WTC11 (cell line): ENCODE measurements around the gene PLTP. TPM values are rescaled to one million over a fixed set of nuclear protein-coding genes. Genes with fewer than 3 reads are reported as not detected.

Source experiments
- ATAC-seq: fragments of 200-7000 bp; cut with Tn5 transposase; 2 replicates; pipeline ENCODE4 v1.10.0; 2021; ENCODE audit warnings: mild to moderate bottlenecking, moderate library complexity
- CTCF ChIA-PET: fragments of 300-600 bp; sonication (Branson Sonifier 250); formaldehyde crosslinking; loops from one replicate; lab custom pipeline; 2021; ENCODE audit warnings: antibody characterized with exemption; lab: Charles Lee
- POLR2A ChIA-PET: fragments of 350-600 bp; sonication (Branson Sonifier 250); formaldehyde crosslinking; loops from one replicate; lab custom pipeline; 2021; ENCODE audit warnings: antibody characterized with exemption; lab: Charles Lee
- DNase-seq: peaks from one replicate; pipeline ENCODE4 v3.0.0; 2021; ENCODE audit warnings: low spot score
- H3K27ac Mint-ChIP-seq: 2 replicates; pipeline ENCODE4 v1.8.0; 2021; ENCODE audit warnings: mixed read lengths
- H3K27me3 Mint-ChIP-seq: 2 replicates; pipeline ENCODE4 v1.8.0; 2021; ENCODE audit warnings: low read depth, mild to moderate bottlenecking, moderate library complexity, mixed read lengths
- H3K36me3 Mint-ChIP-seq: 2 replicates; pipeline ENCODE4 v1.8.0; 2021; ENCODE audit warnings: mixed read lengths
- H3K4me1 Mint-ChIP-seq: 2 replicates; pipeline ENCODE4 v1.8.0; 2022; ENCODE audit warnings: mixed read lengths
- H3K4me3 Mint-ChIP-seq: 2 replicates; pipeline ENCODE4 v1.8.0; 2021; ENCODE audit warnings: mild to moderate bottlenecking, moderate library complexity, mixed read lengths
- H3K9me3 Mint-ChIP-seq: 2 replicates; pipeline ENCODE4 v1.8.0; 2021; ENCODE audit warnings: mixed read lengths
- AR ChIP-seq: fragments of 250-450 bp; sonication (Bioruptor Pico); IDR thresholded peaks from 2 replicates; pipeline ENCODE4 v1.9.0; 2021; ENCODE audit warnings: mild to moderate bottlenecking
- ATF2 ChIP-seq: sonication (generic); formaldehyde crosslinking; IDR thresholded peaks from 2 replicates; pipeline ENCODE4 v1.8.1; 2022; ENCODE audit warnings: low read depth, missing genetic modification reagents, borderline replicate concordance
- CBFB ChIP-seq: sonication (generic); formaldehyde crosslinking; IDR thresholded peaks from 2 replicates; pipeline ENCODE4 v1.8.1; 2022; ENCODE audit warnings: mild to moderate bottlenecking, low read depth, missing genetic modification reagents
- ERG ChIP-seq: fragments of 250-450 bp; sonication (Bioruptor Pico); IDR thresholded peaks from 2 replicates; pipeline ENCODE4 v1.8.0; 2021; ENCODE audit warnings: mild to moderate bottlenecking
- FOXJ3 ChIP-seq: sonication (generic); formaldehyde crosslinking; IDR thresholded peaks from 2 replicates; pipeline ENCODE4 v1.9.0; 2021; ENCODE audit warnings: missing genetic modification reagents, mild to moderate bottlenecking, borderline replicate concordance
- FOXK1 ChIP-seq: sonication (generic); formaldehyde crosslinking; IDR thresholded peaks from 2 replicates; pipeline ENCODE4 v1.8.0; 2022; ENCODE audit warnings: mild to moderate bottlenecking, moderate library complexity, missing genetic modification reagents
- GABPB1 ChIP-seq: sonication (generic); formaldehyde crosslinking; IDR thresholded peaks from 2 replicates; pipeline ENCODE4 v1.8.1; 2023; ENCODE audit warnings: mild to moderate bottlenecking, missing genetic modification reagents
- JAZF1 ChIP-seq: fragments of 250-450 bp; sonication (Bioruptor Pico); IDR thresholded peaks from 2 replicates; pipeline ENCODE4 v1.9.0; 2021; ENCODE audit warnings: moderate library complexity, mild to moderate bottlenecking, inconsistent platforms
- KAT7 ChIP-seq: sonication (generic); formaldehyde crosslinking; IDR thresholded peaks from 2 replicates; pipeline ENCODE4 v1.8.1; 2023; ENCODE audit warnings: missing genetic modification reagents, mild to moderate bottlenecking, borderline replicate concordance
- MLX ChIP-seq: sonication (generic); formaldehyde crosslinking; IDR thresholded peaks from 2 replicates; pipeline ENCODE4 v1.8.1; 2023; ENCODE audit warnings: mild to moderate bottlenecking, missing genetic modification reagents, moderate library complexity
- MXD4 ChIP-seq: fragments of 250-450 bp; sonication (Bioruptor Pico); IDR thresholded peaks from 2 replicates; pipeline ENCODE4 v1.8.0; 2021; ENCODE audit warnings: mild to moderate bottlenecking, moderate library complexity, borderline replicate concordance
- NFATC4 ChIP-seq: fragments of 250-450 bp; sonication (Bioruptor Pico); IDR thresholded peaks from 2 replicates; pipeline ENCODE4 v1.9.0; 2021; ENCODE audit warnings: mild to moderate bottlenecking
- NR1H2 ChIP-seq: sonication (generic); formaldehyde crosslinking; IDR thresholded peaks from 2 replicates; pipeline ENCODE4 v1.9.0; 2021; ENCODE audit warnings: mild to moderate bottlenecking, moderate library complexity, missing genetic modification reagents
- NR2C2 ChIP-seq: sonication (generic); formaldehyde crosslinking; IDR thresholded peaks from 2 replicates; pipeline ENCODE4 v1.8.0; 2022; ENCODE audit warnings: mild to moderate bottlenecking, missing genetic modification reagents
- STAT6 ChIP-seq: sonication (generic); formaldehyde crosslinking; conservative IDR thresholded peaks from 2 replicates; pipeline ENCODE4 v1.8.1; 2023; ENCODE audit warnings: mild to moderate bottlenecking, low read depth, missing genetic modification reagents, moderate library complexity
- TCF7 ChIP-seq: sonication (generic); formaldehyde crosslinking; IDR thresholded peaks from 2 replicates; pipeline ENCODE4 v1.8.0; 2022; ENCODE audit warnings: mild to moderate bottlenecking, low read depth, missing genetic modification reagents, moderate library complexity
- TP53 ChIP-seq: sonication (generic); formaldehyde crosslinking; IDR thresholded peaks from 2 replicates; pipeline ENCODE4 v1.8.1; 2023; ENCODE audit warnings: mild to moderate bottlenecking, missing genetic modification reagents
- USF1 ChIP-seq: sonication (generic); formaldehyde crosslinking; IDR thresholded peaks from 2 replicates; pipeline ENCODE4 v1.8.0; 2022; ENCODE audit warnings: mild to moderate bottlenecking, missing genetic modification reagents
- ZMAT4 ChIP-seq: fragments of 250-450 bp; sonication (Bioruptor Pico); IDR thresholded peaks from 2 replicates; pipeline ENCODE4 v1.9.0; 2021; ENCODE audit warnings: mild to moderate bottlenecking
- ZNF121 ChIP-seq: sonication (generic); formaldehyde crosslinking; IDR thresholded peaks from 2 replicates; pipeline ENCODE4 v1.8.0; 2023; ENCODE audit warnings: missing genetic modification reagents
- ZNF317 ChIP-seq: sonication (generic); formaldehyde crosslinking; IDR thresholded peaks from 2 replicates; pipeline ENCODE4 v1.8.1; 2023; ENCODE audit warnings: low read depth, mild to moderate bottlenecking, moderate library complexity, missing genetic modification reagents, borderline replicate concordance
- ZNF396 ChIP-seq: fragments of 250-450 bp; sonication (Bioruptor Pico); IDR thresholded peaks from 2 replicates; pipeline ENCODE4 v1.8.0; 2021; ENCODE audit warnings: mild to moderate bottlenecking, moderate library complexity, borderline replicate concordance
- ZNF512 ChIP-seq: sonication (generic); formaldehyde crosslinking; IDR thresholded peaks from 2 replicates; pipeline ENCODE4 v1.8.1; 2022; ENCODE audit warnings: missing genetic modification reagents, borderline replicate concordance
- total RNA-seq: library from RNA; stranded (reverse); gene quantifications from 3 replicates; pipeline ENCODE4 v1.2.3, GENCODE V29; 2021

The PLTP gene
- total RNA-seq, 1 experiment from 2014 or later, result 109 TPM

GRCh38 chr20:45911486-45912343, at the start of gene PLTP (continued):
- TF ChIP-seq TCF7 (CRISPR knock-in tag) (no peak), USF1 (CRISPR knock-in tag) (peak; percentile 86), ERG (CRISPR knock-in tag) (no peak), NFATC4 (CRISPR knock-in tag) (no peak), TP53 (CRISPR knock-in tag) (no peak), FOXJ3 (no peak), ZNF512 (CRISPR knock-in tag) (no peak), STAT6 (CRISPR knock-in tag) (no peak), MXD4 (CRISPR knock-in tag) (no peak), NR1H2 (CRISPR knock-in tag) (no peak), ZMAT4 (CRISPR knock-in tag) (no peak), ZNF121 (CRISPR knock-in tag) (no peak), CBFB (no peak), ZNF396 (no peak), NR2C2 (no peak), KAT7 (CRISPR knock-in tag) (no peak), JAZF1 (CRISPR knock-in tag) (no peak), MLX (CRISPR knock-in tag) (no peak)

- no peaks in the 10 kb centered on the region for H3K27me3 Mint-ChIP-seq
- H3K4me3 Mint-ChIP-seq, result no peak overlapping the region
- no peak overlapping the region for H3K27ac Mint-ChIP-seq
- no peaks in the 10 kb centered on the region for H3K4me1 Mint-ChIP-seq
- ChIA-PET POLR2A (no interaction called here), CTCF (interaction anchor here (0.6 to 3.0 kb wide), 2 partner anchors 10 to 23 kb away, joined by 3 to 14 read pairs; no protein-coding TSS in a partner anchor)
- H3K36me3 Mint-ChIP-seq, result peaks cover 38% of the 10 kb centered on the region
- no peak for ATAC-seq
- H3K9me3 Mint-ChIP-seq, result no peaks in the 10 kb centered on the region
- no peak for DNase-seq
- TF ChIP-seq GABPB1 (CRISPR knock-in tag) (no peak), ZNF317 (CRISPR knock-in tag) (no peak), FOXK1 (no peak), AR (CRISPR knock-in tag) (no peak), ATF2 (CRISPR knock-in tag) (no peak)
Measured at GRCh38 chr20:45959956-45960630, 48.1 kb upstream of the PLTP start.
